DOHH2 (cell line): ENCODE results near the gene NDUFA13.

Experiments
- H3F3A ChIP-seq: fragments of 200-600 bp; sonication (generic), shearing (Covaris generic); 2 replicates; pipeline ENCODE4 v1.6.0; 2016; ENCODE audit warnings: antibody characterized with exemption, mild to moderate bottlenecking; ENCODE audit not compliant: control insufficient read depth, insufficient read depth
- H3K27ac ChIP-seq: fragments of 200-600 bp; sonication (generic); 2 replicates; pipeline ENCODE4 v1.5.1; 2014; ENCODE audit warnings: low read depth, mild to moderate bottlenecking, low read length, moderate library complexity
- H3K27me3 ChIP-seq: fragments of 200-600 bp; sonication (generic); 2 replicates; pipeline ENCODE4 v1.6.1; 2014; ENCODE audit warnings: mild to moderate bottlenecking, low read length, mixed read lengths; ENCODE audit not compliant: control insufficient read depth
- H3K36me3 ChIP-seq: fragments of 200-600 bp; sonication (generic); 2 replicates; pipeline ENCODE4 v1.6.1; 2014; ENCODE audit warnings: mild to moderate bottlenecking, low read length, moderate library complexity, mixed read lengths; ENCODE audit not compliant: control insufficient read depth
- H3K4me1 ChIP-seq: fragments of 200-600 bp; sonication (generic); 2 replicates; pipeline ENCODE4 v1.6.1; 2014; ENCODE audit warnings: mild to moderate bottlenecking, low read length, mixed read lengths; ENCODE audit not compliant: control insufficient read depth
- H3K4me2 ChIP-seq: fragments of 200-600 bp; sonication (generic); 2 replicates; pipeline ENCODE4 v1.6.0; 2014; ENCODE audit warnings: mild to moderate bottlenecking, low read length, moderate library complexity
- H3K4me3 ChIP-seq: fragments of 200-600 bp; sonication (generic); 2 replicates; pipeline ENCODE4 v1.5.1; 2014; ENCODE audit warnings: mild to moderate bottlenecking, low read length, mixed read lengths
- H3K79me2 ChIP-seq: fragments of 200-600 bp; sonication (generic); 2 replicates; pipeline ENCODE4 v1.6.1; 2014; ENCODE audit warnings: mild to moderate bottlenecking, low read length, mixed read lengths; ENCODE audit not compliant: control insufficient read depth
- H3K9me2 ChIP-seq: fragments of 200-600 bp; sonication (generic); replicated peaks from 2 replicates; pipeline ENCODE4 v1.6.1; 2014; ENCODE audit warnings: mild to moderate bottlenecking, low read length, mixed read lengths; ENCODE audit not compliant: control insufficient read depth
- H3K9me3 ChIP-seq: fragments of 200-600 bp; sonication (generic); 2 replicates; pipeline ENCODE4 v1.6.1; 2014; ENCODE audit warnings: antibody characterized with exemption, low read length, mixed read lengths; ENCODE audit not compliant: control insufficient read depth, insufficient read depth
- H4K20me1 ChIP-seq: fragments of 200-600 bp; sonication (generic); 2 replicates; pipeline ENCODE4 v1.6.0; 2014; ENCODE audit warnings: low read depth, mild to moderate bottlenecking, antibody characterized with exemption, low read length, moderate library complexity; ENCODE audit not compliant: control insufficient read depth, insufficient read depth
- EZH2phosphoT487 ChIP-seq: fragments of 200-600 bp; sonication (generic); IDR thresholded peaks from 2 replicates; pipeline ENCODE4 v1.6.1; 2017; ENCODE audit warnings: borderline replicate concordance, mild to moderate bottlenecking, antibody characterized with exemption, low read length, moderate library complexity, mixed read lengths
- TF ChIP-seq, protein P1 (sequence below): fragments of 200-600 bp; sonication (generic); IDR thresholded peaks from one replicate; pipeline ENCODE4 v1.5.1; 2014; ENCODE audit warnings: antibody characterized with exemption, mild to moderate bottlenecking, low read depth, low read length; ENCODE audit not compliant: poor library complexity, severe bottlenecking

The NDUFA13 gene

DNA sequence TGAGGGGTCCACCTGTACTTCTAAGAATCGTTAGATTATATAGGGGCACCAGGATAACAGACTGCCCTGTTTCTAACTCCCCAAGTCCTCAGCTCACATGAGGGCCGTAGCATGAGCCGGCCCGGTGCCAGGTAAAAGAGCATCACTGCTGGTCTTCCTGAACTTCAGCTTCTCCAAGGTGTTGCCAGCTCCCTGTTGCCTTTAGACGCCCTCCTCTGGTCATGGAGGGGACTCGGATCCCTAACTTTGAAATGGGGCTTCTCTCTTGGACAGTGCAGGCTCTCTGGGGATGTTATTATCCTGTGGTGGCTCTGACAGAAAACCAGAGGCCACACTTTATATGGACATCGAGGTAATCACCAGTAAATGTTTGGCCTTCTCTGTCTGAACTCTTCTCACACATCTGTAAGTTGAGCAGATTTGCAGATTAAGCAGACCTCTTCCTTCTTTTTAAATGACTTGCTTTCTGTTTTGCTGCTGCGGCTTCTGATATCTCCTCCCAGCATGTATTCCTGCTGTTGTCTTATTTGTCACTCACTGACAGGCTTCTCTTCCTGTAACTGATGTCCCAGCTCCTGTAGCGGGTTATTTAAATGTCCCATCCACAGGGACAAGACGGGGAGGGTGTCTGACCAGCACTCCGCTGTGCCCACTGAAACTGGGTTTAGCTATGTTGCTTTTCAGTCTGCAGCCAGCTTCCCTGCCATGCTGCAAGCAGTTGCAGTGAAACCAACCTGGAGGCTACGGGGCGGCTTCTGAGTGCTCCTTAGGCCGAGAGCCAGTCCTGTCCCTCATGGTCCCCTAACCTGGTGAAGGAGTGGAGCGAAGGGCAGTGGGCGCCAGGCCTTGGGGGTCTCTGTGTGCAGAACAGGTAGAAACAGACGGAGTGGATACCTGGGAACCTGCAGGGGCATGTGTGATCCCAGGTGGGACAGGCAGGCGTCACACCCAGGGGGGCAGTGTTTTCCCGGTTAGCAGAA, 39.9 kb upstream of the NDUFA13 start:
- H3K36me3 ChIP-seq: peaks cover 71% of the 10 kb centered on the region
- H3K79me2 ChIP-seq: peaks cover 100% of the 10 kb centered on the region

DNA sequence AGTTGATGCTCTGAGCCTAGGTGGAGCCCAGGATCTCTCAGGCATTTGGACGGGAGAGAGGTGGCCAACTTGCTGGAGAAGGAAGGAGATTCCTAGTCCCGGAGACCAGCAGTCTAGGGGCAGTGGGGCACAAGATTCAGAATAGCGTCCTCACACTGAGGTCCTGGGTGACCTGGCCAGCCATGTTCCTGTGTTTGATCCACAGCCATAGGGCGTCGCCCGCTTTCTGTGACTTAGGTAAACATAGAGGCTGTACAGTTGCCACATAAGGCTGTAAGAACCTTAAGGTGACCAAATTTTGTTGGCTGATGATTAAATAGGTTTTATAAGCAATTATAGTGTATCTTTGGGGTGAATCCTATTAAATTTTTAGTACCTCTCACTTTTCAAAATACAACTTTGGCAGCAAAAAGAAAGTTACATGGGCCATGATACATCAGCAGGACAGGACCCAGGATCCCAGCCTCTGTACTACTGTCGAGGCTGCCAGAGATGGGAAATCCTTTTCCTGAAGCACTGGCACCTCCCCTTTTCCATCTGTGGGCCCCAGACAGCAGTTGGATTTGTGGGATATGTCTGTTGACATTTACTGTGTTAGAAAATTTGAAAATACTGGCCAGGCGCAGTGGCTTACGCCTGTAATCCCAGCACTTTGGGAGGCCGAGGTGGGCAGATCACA, 38.2 kb upstream of the NDUFA13 start:
- peaks cover 73% of the 10 kb centered on the region for H3K36me3 ChIP-seq
- no peaks in the 10 kb centered on the region for H3K9me2 ChIP-seq
- peaks cover 100% of the 10 kb centered on the region for H3K79me2 ChIP-seq
- no peak overlapping the region for H3K4me3 ChIP-seq
- no peak overlapping the region for H3K27ac ChIP-seq
- no peak for TF ChIP-seq EZH2phosphoT487
- TF ChIP-seq, protein P1, sequence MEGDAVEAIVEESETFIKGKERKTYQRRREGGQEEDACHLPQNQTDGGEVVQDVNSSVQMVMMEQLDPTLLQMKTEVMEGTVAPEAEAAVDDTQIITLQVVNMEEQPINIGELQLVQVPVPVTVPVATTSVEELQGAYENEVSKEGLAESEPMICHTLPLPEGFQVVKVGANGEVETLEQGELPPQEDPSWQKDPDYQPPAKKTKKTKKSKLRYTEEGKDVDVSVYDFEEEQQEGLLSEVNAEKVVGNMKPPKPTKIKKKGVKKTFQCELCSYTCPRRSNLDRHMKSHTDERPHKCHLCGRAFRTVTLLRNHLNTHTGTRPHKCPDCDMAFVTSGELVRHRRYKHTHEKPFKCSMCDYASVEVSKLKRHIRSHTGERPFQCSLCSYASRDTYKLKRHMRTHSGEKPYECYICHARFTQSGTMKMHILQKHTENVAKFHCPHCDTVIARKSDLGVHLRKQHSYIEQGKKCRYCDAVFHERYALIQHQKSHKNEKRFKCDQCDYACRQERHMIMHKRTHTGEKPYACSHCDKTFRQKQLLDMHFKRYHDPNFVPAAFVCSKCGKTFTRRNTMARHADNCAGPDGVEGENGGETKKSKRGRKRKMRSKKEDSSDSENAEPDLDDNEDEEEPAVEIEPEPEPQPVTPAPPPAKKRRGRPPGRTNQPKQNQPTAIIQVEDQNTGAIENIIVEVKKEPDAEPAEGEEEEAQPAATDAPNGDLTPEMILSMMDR: no peak
- peaks cover 3% of the 10 kb centered on the region; the same call in 1 of the 2 replicates for H3F3A ChIP-seq
- peaks cover 10% of the 10 kb centered on the region for H4K20me1 ChIP-seq
- H3K4me2 ChIP-seq: no peak overlapping the region
- no peaks in the 10 kb centered on the region for H3K9me3 ChIP-seq
- H3K4me1 ChIP-seq: peaks cover 18% of the 10 kb centered on the region
- H3K27me3 ChIP-seq: no peaks in the 10 kb centered on the region

More for the DNA sequence above, 39.9 kb upstream of the NDUFA13 start:
- Histone ChIP-seq H3K4me1 (peaks cover 33% of the 10 kb centered on the region), H3K27ac (no peak overlapping the region), H4K20me1 (peaks cover 9% of the 10 kb centered on the region), H3F3A (peaks cover 7% of the 10 kb centered on the region; the same call in 1 of the 2 replicates), H3K4me2 (no peak overlapping the region), H3K27me3 (no peaks in the 10 kb centered on the region), H3K4me3 (no peak overlapping the region), H3K9me2 (no peaks in the 10 kb centered on the region), H3K9me3 (no peaks in the 10 kb centered on the region)
- TF ChIP-seq, protein P1: peak; percentile 45
- TF ChIP-seq EZH2phosphoT487: no peak

DNA sequence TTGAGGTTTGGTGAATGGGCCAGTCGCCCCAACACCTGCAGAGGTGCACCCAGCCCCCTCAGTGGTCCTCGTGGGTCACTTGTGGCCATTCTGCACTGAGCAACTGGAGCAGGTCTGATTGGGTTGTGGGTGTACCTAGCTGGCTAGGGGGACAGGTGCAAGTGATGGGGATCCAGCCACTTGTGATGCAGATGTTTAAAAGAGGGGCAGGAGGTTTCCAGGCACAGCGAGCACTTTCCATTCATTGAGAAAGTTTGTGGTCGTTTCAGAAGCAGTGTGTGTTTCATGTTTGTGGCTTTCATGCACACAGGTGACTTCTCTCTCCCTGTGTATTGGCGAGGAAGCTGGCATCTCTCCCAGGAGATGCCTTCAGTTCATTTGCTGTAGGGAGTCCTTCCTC, 35.3 kb upstream of the NDUFA13 start:
- Histone ChIP-seq H3K27ac (no peak overlapping the region), H4K20me1 (peaks cover 5% of the 10 kb centered on the region; the same call in 1 of the 2 replicates), H3F3A (peaks cover 3% of the 10 kb centered on the region; the same call in 1 of the 2 replicates), H3K4me1 (peaks cover 22% of the 10 kb centered on the region), H3K9me3 (no peaks in the 10 kb centered on the region), H3K4me3 (no peak overlapping the region), H3K36me3 (peaks cover 56% of the 10 kb centered on the region), H3K79me2 (peaks cover 95% of the 10 kb centered on the region), H3K4me2 (no peak overlapping the region), H3K27me3 (no peaks in the 10 kb centered on the region), H3K9me2 (no peaks in the 10 kb centered on the region)
- TF ChIP-seq, protein P1: no peak
- TF ChIP-seq EZH2phosphoT487: no peak
